ENCODE results near the gene SPP1. TPM values are rescaled to one million over a fixed set of nuclear protein-coding genes. Genes with fewer than 3 reads are reported as not detected.
A peak's percentile ranks its signal among the peaks of the same experiment; 100 is the strongest.
"Not testable (repeated sequence)": the region's sequence is repeated elsewhere in the genome, so short reads cannot be mapped to it uniquely, and the experiment has no call there.

The SPP1 gene
- total and polyA plus RNA-seq, 3 experiments from 2014 or later, result 4.9 to 7.2 TPM; not detected in 1

DNA sequence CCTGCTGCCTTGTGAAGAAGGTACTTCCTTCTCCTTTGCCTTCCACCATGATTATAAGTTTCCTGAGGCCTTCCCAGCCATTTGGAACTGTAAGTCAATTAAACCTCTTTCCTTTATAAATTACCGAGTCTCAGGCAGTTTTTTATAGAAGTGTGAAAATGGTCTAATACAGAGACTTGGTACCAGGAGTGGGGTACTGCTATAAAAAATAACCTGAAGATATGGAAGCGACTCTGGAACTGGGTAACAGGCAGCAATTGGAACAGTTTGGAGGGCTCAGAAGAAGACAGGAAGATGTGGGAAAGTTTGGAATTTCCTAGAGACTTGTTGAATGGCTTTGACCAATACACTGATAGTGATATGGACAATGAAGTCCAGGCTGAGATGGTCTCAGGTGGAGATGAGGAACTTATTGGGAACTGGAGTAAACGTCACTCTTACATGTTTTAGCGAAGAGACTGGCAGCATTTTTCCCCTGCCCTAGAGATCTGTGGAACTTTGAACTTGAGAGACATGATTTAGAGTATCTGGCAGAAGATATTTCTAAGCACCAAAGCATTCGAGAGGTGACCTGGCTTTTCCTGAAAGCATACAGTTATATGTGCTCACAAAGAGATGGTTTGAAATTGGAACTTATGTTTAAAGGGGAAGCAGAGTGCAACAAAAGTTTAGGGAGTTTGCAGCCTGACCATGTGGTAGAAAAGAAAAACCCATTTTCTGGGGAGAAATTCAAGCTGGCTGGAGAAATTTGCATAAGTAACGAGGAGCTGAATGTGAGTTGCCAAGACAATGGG is 50.6 kb downstream of the SPP1 start:
- H3K27ac Mint-ChIP-seq, result peak overlapping the region in 1 of 8 donors; percentile 69
- not testable (repeated sequence) for DNase-seq

DNA sequence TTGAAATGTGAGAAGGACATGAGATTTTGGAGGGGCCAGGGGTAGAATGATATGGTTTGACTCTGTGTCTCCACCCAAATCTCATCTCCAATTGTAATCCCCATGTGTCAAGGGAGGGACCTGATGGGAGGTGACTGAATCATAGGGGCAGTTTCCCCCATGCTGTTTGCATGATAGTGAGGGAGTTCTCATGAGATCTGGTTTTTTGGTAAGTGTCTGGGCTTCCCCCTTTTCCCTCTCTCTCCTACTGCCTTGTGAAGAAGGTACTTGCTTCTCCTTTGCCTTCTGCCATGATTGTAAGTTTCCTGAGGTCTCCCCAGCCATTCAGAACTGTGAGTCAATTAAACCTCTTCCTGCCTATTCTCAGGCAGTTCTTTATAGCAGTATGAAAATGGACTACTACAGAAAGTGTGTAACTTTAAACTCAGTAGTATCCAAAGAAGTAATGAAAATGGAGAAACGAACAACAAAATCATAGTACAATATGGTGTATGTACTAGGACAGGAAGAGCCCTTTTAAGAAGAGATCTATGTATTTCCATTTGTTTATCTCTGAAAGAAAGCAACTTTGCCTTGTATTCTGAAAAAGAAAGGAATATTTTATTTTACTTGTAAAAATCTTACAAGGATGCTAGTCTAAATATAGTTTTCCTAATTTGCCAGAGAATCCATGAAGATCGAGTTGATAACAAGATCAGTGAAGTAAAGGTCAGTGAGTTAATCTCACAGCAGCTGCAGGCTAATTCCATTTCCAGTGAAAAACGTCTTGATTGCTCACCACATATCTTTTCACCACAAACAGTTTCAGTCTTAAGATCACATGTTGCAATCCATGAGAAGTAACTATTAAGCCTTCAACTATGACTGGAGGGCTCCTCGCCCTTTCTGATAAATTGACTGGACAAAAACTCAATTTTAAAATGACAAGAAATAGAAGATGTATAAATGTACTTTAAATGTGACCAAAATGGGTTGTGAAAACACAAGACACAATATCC is 52.4 kb downstream of the SPP1 start:
- H3K27me3 ChIP-seq (ENCODE audit: insufficient read depth, low read length, poor library complexity, severe bottlenecking), result no peaks in the 10 kb centered on the region
- no peaks in the 10 kb centered on the region for H3K4me1 ChIP-seq (ENCODE audit: insufficient read depth, low read length)
- POLR2A ChIA-PET, result no interaction called here
- H3K36me3 Mint-ChIP-seq, result peaks cover 9 to 15% (median 12%) of the 10 kb centered on the region in 3 donors
- H3K4me3 ChIP-seq (ENCODE audit: low read length), result no peak overlapping the region
- DNase-seq, result no peak
- H3K4me1 Mint-ChIP-seq, result peaks cover 0 to 1% (median 0%) of the 10 kb centered on the region in 3 donors
- no peaks in the 10 kb centered on the region for H3K27me3 Mint-ChIP-seq
- CTCF ChIA-PET, result no interaction called here
- peaks cover 6 to 10% (median 8%) of the 10 kb centered on the region in 5 donors for H3K9me3 Mint-ChIP-seq
- no peak overlapping the region for H3K27ac ChIP-seq (ENCODE audit: low read depth, low read length)
- no peaks in the 10 kb centered on the region for H3K9me3 ChIP-seq (ENCODE audit: low read length)
- H3K27ac Mint-ChIP-seq, result peak overlapping the region in 1 of 8 donors; percentile 58
- H3K36me3 ChIP-seq (ENCODE audit: insufficient read depth, low read length), result no peaks in the 10 kb centered on the region
- no peak overlapping the region for H3K4me3 Mint-ChIP-seq

More for the DNA sequence above, 50.6 kb downstream of the SPP1 start:
- H3K27ac ChIP-seq (ENCODE audit: low read depth, low read length); POLR2A ChIA-PET; H3K36me3 ChIP-seq (ENCODE audit: insufficient read depth, low read length); H3K4me3 Mint-ChIP-seq; H3K4me1 ChIP-seq (ENCODE audit: insufficient read depth, low read length); H3K4me1 Mint-ChIP-seq; H3K4me3 ChIP-seq (ENCODE audit: low read length); CTCF ChIA-PET; H3K27me3 ChIP-seq (ENCODE audit: insufficient read depth, low read length, poor library complexity, severe bottlenecking); H3K27me3 Mint-ChIP-seq; H3K9me3 ChIP-seq (ENCODE audit: low read length): not testable (repeated sequence)
- peaks cover 15 to 20% (median 17%) of the 10 kb centered on the region in 3 donors for H3K36me3 Mint-ChIP-seq
- peaks cover 6 to 10% (median 8%) of the 10 kb centered on the region in 5 donors for H3K9me3 Mint-ChIP-seq

DNA sequence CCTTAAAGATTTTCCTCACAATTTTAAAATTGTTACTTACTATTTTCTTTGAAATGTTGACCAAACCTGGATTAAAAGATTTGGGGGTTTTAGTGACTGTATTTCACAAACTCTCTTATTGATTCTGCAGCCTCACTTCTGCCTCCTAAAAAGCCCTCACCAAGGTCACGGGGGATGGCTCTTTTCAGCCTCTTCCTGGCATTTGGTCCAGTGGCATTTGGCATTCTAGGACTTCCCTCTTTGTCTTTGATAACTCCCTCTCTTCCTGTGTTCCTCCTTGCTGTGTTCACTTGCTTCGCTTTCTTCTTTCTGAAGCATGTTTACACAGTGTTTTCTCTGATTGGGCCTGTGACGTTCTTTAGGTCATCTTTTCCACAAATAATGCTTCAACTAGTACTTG is 53.4 kb downstream of the SPP1 start:
- CTCF ChIA-PET, result no interaction called here

DNA sequence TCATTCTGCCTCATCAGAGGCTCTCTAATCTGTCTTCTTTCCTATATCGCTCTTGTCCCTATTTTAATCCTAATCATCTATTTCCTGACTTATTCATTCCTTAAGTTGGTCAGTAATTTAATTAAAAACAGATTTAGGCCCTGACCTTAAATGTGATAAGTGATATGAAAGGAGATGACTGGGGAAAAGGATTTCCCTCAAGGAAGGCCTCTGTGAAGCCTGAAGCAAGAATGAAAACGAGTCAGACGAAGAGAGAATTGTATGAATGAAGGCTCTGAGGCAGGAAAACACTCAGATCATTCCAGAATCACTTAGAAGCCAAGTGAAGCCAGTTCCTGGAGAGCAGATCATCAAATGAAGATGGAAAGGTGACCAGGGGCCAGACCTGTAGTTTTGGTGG is 54.0 kb downstream of the SPP1 start:
- H3K27me3 Mint-ChIP-seq, result no peaks in the 10 kb centered on the region
- H3K4me1 Mint-ChIP-seq, result peaks cover 0 to 1% (median 0%) of the 10 kb centered on the region in 3 donors
- H3K27ac Mint-ChIP-seq, result peak overlapping the region in 2 of 8 donors; percentile 4
- no peaks in the 10 kb centered on the region for H3K27me3 ChIP-seq (ENCODE audit: insufficient read depth, low read length, poor library complexity, severe bottlenecking)
- ChIA-PET POLR2A (no interaction called here), CTCF (no interaction called here)
- H3K36me3 Mint-ChIP-seq, result peaks cover 9 to 15% (median 11%) of the 10 kb centered on the region in 3 donors
- H3K9me3 Mint-ChIP-seq, result peaks cover 6 to 10% (median 8%) of the 10 kb centered on the region in 5 donors
- H3K4me3 ChIP-seq (ENCODE audit: low read length), result no peak overlapping the region
- no peaks in the 10 kb centered on the region for H3K4me1 ChIP-seq (ENCODE audit: insufficient read depth, low read length)
- no peaks in the 10 kb centered on the region for H3K9me3 ChIP-seq (ENCODE audit: low read length)
- no peak for DNase-seq
- no peak overlapping the region for H3K27ac ChIP-seq (ENCODE audit: low read depth, low read length)
- no peaks in the 10 kb centered on the region for H3K36me3 ChIP-seq (ENCODE audit: insufficient read depth, low read length)
- no peak overlapping the region for H3K4me3 Mint-ChIP-seq

More for the DNA sequence above, 53.4 kb downstream of the SPP1 start:
- Histone ChIP-seq H3K4me3 (ENCODE audit: low read length) (no peak overlapping the region), H3K36me3 (ENCODE audit: insufficient read depth, low read length) (no peaks in the 10 kb centered on the region), H3K27me3 (ENCODE audit: insufficient read depth, low read length, poor library complexity, severe bottlenecking) (no peaks in the 10 kb centered on the region), H3K4me1 (ENCODE audit: insufficient read depth, low read length) (no peaks in the 10 kb centered on the region), H3K9me3 (ENCODE audit: low read length) (no peaks in the 10 kb centered on the region), H3K27ac (ENCODE audit: low read depth, low read length) (no peak overlapping the region)
- DNase-seq, result no peak
- peaks cover 0 to 1% (median 0%) of the 10 kb centered on the region in 3 donors for H3K4me1 Mint-ChIP-seq
- peaks cover 9 to 15% (median 12%) of the 10 kb centered on the region in 3 donors for H3K36me3 Mint-ChIP-seq
- peak overlapping the region in 2 of 8 donors; percentile 13 to 58 for H3K27ac Mint-ChIP-seq
- no peak overlapping the region for H3K4me3 Mint-ChIP-seq
- H3K27me3 Mint-ChIP-seq, result no peaks in the 10 kb centered on the region
- peaks cover 6 to 10% (median 8%) of the 10 kb centered on the region in 5 donors for H3K9me3 Mint-ChIP-seq
- POLR2A ChIA-PET, result no interaction called here

DNA sequence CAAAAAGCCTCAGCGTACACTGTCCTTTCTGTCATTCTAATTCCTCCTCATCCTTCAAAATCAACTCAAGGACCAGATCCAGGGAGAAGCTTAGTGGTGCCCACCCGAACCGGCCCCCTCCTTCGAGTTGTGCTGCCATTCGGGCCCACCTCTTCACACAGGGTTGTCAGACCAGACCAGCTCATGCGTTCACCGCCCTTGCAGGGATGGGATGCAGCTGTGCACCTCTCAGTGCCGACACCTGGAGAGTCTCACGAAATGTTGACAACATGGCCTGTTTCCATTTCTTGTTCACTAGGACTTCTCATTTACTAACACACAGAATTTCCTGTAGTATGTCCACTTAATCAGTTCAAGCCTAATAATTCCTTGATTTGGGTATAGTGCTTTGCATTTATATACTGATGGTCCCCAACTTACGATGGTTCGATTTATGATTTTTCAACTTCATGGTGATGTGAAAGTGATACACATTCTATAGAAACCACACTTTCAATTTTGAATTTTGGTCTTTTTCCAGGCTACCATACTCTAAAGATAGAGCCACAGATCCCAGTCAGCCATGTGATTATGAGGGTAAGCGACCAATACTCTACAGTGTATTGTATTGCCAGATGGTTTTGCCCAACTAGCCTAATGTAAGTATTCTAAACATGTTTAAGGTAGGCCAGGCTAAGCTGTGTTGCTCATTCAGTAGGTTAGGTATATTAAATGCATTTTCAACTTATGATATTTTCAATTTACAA is 55.2 kb downstream of the SPP1 start:
- Histone ChIP-seq H3K36me3 (ENCODE audit: insufficient read depth, low read length) (no peaks in the 10 kb centered on the region), H3K4me1 (ENCODE audit: insufficient read depth, low read length) (no peaks in the 10 kb centered on the region), H3K9me3 (ENCODE audit: low read length) (no peaks in the 10 kb centered on the region), H3K27me3 (ENCODE audit: insufficient read depth, low read length, poor library complexity, severe bottlenecking) (no peaks in the 10 kb centered on the region), H3K4me3 (ENCODE audit: low read length) (no peak overlapping the region), H3K27ac (ENCODE audit: low read depth, low read length) (no peak overlapping the region)
- peaks cover 8 to 13% (median 12%) of the 10 kb centered on the region in 3 donors for H3K36me3 Mint-ChIP-seq
- CTCF ChIA-PET, result no interaction called here
- no peak for DNase-seq
- peak overlapping the region in 2 of 8 donors; percentile 55 to 67 for H3K27ac Mint-ChIP-seq
- peaks cover 0 to 1% (median 0%) of the 10 kb centered on the region in 3 donors for H3K4me1 Mint-ChIP-seq
- no peak overlapping the region for H3K4me3 Mint-ChIP-seq
- H3K27me3 Mint-ChIP-seq, result no peaks in the 10 kb centered on the region
- peaks cover 2 to 7% (median 7%) of the 10 kb centered on the region in 5 donors for H3K9me3 Mint-ChIP-seq
- POLR2A ChIA-PET, result no interaction called here

Other genes starting within 250 kb of the SPP1 start
- not detected for gene IBSP, start 176.2 kb upstream of the SPP1 start, total RNA-seq
- not detected for gene IBSP, start 176.2 kb upstream of the SPP1 start, polyA plus RNA-seq
- gene MEPE, start 142.7 kb upstream of the SPP1 start, total RNA-seq, result not detected
- gene MEPE, start 142.7 kb upstream of the SPP1 start, polyA plus RNA-seq, result not detected
- 1 to 10 TPM; 7.1 to 8.3 TPM for gene PKD2, start 31.9 kb downstream of the SPP1 start, total RNA-seq
- gene PKD2, start 31.9 kb downstream of the SPP1 start, polyA plus RNA-seq, result 4.9 TPM
- gene ABCG2, start 182.9 kb downstream of the SPP1 start, total RNA-seq, result 1 to 10 TPM in 1 of 2 experiments, under 1 TPM in 1; 0.89 to 1.4 TPM
- gene ABCG2, start 182.9 kb downstream of the SPP1 start, polyA plus RNA-seq, result 0.54 TPM